Measurements from ENCODE around the gene SPOP. TPM values are rescaled to one million over a fixed set of nuclear protein-coding genes. Genes with fewer than 3 reads are reported as not detected.
"Not testable (repeated sequence)": the region's sequence is repeated elsewhere in the genome, so short reads cannot be mapped to it uniquely, and the experiment has no call there.

Gene SPOP
- total and polyA plus RNA-seq, 2 experiments from 2014 or later = 13.9 to 18.6 TPM

DNA sequence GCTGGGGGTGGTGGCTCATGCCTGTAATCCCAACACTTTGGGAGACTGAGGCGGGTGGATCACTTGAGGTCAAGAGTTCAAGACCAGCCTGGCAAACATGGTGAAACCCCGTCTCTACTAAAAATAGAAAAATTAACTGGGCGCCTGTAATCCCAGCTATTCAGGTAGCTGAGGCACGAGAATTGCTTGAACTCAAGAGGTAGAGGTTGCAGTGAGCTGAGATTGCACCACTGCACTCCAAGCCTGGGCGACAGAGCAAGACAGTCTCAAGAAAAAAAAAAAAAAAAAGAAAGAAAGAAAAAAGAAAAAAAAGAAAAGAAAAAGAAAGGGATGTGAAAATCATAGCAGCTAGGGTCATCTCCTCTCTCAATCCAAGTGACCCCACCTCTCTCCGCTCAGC is 46.7 kb upstream of the SPOP start:
- not testable (repeated sequence) for H2AFZ ChIP-seq; H3F3A ChIP-seq (replicated peaks; ENCODE audit: low read depth); H3K4me1 ChIP-seq (ENCODE audit: insufficient read depth); H3K4me2 ChIP-seq; H3K4me1 Mint-ChIP-seq; ATAC-seq; H3K4me3 ChIP-seq; H3K9me2 ChIP-seq (ENCODE audit: insufficient read depth); H3K27ac Mint-ChIP-seq; H3K27me3 Mint-ChIP-seq (ENCODE audit: insufficient read depth, low read depth, poor library complexity); DNase-seq (ENCODE audit: low spot score); H3K9me3 Mint-ChIP-seq; H3K36me3 ChIP-seq (ENCODE audit: insufficient read depth); H3K27me3 ChIP-seq (ENCODE audit: insufficient read depth); H3K4me3 Mint-ChIP-seq
- H4K20me1 ChIP-seq (replicated peaks; ENCODE audit: insufficient read depth) = peaks cover 25% of the 10 kb centered on the region
- peaks cover 16% of the 10 kb centered on the region for H3K79me2 ChIP-seq (replicated peaks; ENCODE audit: insufficient read depth)
- H3K36me3 Mint-ChIP-seq (ENCODE audit: low read depth) = peaks cover 49% of the 10 kb centered on the region
- H3K27ac ChIP-seq (ENCODE audit: low read depth) = 0 out of 2 replicates have a peak overlapping the region, but pooled peaks have one; percentile 14

- Mint-ChIP-seq H3K9me3 (no peaks in the 10 kb centered on the region; the same call in 2 of the 3 replicates), H3K4me3 (no peak overlapping the region), H3K27ac (0 out of 2 replicates have a peak overlapping the region, but pooled peaks have one; percentile 59), H3K36me3 (ENCODE audit: low read depth) (peaks cover 59% of the 10 kb centered on the region), H3K27me3 (ENCODE audit: insufficient read depth, low read depth, poor library complexity) (peaks cover 4% of the 10 kb centered on the region), H3K4me1 (peaks cover 4% of the 10 kb centered on the region; the same call in 2 of the 3 replicates)
- Histone ChIP-seq H3F3A (replicated peaks; ENCODE audit: low read depth) (0 out of 2 replicates have a peak, but pooled peaks cover 3% of the 10 kb centered on the region), H3K4me3 (no peak overlapping the region), H2AFZ (no peak overlapping the region), H3K36me3 (ENCODE audit: insufficient read depth) (peaks cover 8% of the 10 kb centered on the region), H3K27ac (ENCODE audit: low read depth) (0 out of 2 replicates have a peak overlapping the region, but pooled peaks have one; percentile 50), H3K79me2 (replicated peaks; ENCODE audit: insufficient read depth) (peaks cover 16% of the 10 kb centered on the region), H3K27me3 (ENCODE audit: insufficient read depth) (no peaks in the 10 kb centered on the region), H4K20me1 (replicated peaks; ENCODE audit: insufficient read depth) (peaks cover 17% of the 10 kb centered on the region), H3K4me1 (ENCODE audit: insufficient read depth) (no peaks in the 10 kb centered on the region), H3K9me2 (ENCODE audit: insufficient read depth) (no peaks in the 10 kb centered on the region), H3K4me2 (no peak overlapping the region)
- DNase-seq (ENCODE audit: low spot score) (no peak), ATAC-seq (no peak)
- TF ChIP-seq ZNF331 (CRISPR knock-in tag; IDR thresholded peaks at IDR 0.05; ENCODE audit: low read depth) (no peak), EZH2 (IDR thresholded peaks at IDR 0.05; ENCODE audit: low read depth, unreplicated experiment) (no peak), POLR2AphosphoS5 (IDR thresholded peaks at IDR 0.05; ENCODE audit: low read depth) (no peak), CTCF (conservative IDR thresholded peaks at IDR 0.05; ENCODE audit: low read depth in 2 of 2) (no peak), CREB1 (CRISPR knock-in tag; IDR thresholded peaks at IDR 0.05; ENCODE audit: low read depth) (no peak), ZNF462 (CRISPR knock-in tag; IDR thresholded peaks at IDR 0.05) (no peak), ZNF114 (CRISPR knock-in tag; IDR thresholded peaks at IDR 0.05) (no peak)
Observed at GRCh38 chr17:49723423-49723822, 45.5 kb upstream of the SPOP start.

Measured in GM23338 (cell line).